ENCODE data around the gene ANKRD22.
"Not testable (repeated sequence)": the region's sequence is repeated elsewhere in the genome, so short reads cannot be mapped to it uniquely, and the experiment has no call there.

The ANKRD22 gene

GRCh38 chr10:88875081-88875480 lies 23.4 kb upstream of the ANKRD22 start:
- no peak for DNase-seq

DNA sequence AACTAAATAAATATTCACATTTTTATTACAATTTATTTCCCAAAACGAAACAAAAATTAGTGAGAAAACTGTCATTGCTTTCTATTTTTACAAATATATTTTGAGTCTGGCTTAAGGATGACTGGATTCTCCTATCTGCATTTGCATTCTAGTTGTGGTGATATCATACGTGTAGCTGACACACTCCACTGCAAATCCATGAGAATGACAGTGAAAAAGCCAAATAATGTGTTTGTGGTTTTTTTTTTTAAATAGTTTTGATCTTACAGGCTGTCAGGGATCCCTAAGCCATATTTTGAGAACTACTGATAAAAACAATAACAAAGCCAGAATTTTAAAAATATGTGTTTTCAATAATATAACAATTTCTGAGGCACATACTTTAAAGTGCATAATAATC lies 22.6 kb upstream of the ANKRD22 start:
- DNase-seq: no peak

- DNase-seq: no peak
Observed at GRCh38 chr10:88873757-88874156, 22.1 kb upstream of the ANKRD22 start.

DNA sequence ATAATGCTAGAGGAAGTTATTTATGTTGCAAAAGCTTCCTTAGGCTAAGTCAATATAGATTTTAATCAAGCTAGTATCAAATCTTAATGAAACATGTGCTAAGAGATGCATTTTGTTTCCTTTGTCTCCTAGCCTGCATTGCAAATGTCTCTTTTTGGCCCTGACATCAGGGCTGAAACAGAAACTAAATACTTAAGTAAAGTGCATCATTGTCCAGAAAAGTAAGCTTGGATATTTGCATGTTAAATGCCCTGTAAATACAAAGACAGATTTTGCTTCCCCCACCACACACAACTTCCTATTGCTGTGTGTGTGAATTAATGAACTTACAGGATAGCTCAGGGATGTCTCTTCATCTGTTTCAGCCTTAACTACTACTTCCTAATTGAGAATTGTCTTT lies 18.4 kb upstream of the ANKRD22 start:
- no peak for DNase-seq

DNA sequence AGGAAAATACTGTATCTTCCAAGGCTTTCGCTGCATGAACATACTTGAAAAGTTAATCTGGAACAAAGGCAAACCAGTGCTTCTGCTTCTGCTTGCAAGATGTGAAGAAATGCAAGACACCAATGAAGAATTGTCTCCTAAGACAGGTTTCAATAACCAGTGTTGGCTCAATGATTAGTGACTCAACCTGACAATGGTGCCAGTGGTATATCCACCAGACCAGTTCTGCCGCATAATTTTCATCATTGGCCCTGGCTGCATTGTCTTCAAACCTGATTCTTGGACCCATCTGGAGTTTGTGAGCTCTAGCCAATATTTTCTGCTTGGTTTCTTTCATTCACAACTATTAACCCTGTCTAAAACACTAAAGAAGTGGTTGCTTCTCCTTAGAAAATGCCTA lies 14.8 kb upstream of the ANKRD22 start:
- no peak for DNase-seq

GRCh38 chr10:88865281-88865876 lies 13.7 kb upstream of the ANKRD22 start:
- no peak for DNase-seq

DNA sequence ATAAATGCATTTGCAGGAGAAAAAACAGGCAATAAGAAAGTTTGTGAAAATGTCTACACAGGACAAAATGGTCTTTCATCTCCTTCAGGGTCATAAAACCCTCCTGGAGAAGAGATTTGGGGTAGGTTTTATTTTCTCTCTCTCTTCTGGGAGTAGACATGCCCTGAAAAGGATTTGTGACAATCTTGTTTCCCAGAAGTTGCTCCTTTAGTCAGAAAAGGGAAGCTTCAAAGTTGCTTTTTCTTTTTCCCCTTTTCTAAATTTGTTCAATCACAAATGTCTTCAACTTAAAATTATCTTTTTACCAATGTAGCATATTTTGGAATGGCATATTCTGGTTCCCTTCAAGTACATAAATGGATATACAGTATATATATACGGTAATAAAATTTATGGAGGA lies 9.4 kb upstream of the ANKRD22 start:
- no peak for DNase-seq

DNA sequence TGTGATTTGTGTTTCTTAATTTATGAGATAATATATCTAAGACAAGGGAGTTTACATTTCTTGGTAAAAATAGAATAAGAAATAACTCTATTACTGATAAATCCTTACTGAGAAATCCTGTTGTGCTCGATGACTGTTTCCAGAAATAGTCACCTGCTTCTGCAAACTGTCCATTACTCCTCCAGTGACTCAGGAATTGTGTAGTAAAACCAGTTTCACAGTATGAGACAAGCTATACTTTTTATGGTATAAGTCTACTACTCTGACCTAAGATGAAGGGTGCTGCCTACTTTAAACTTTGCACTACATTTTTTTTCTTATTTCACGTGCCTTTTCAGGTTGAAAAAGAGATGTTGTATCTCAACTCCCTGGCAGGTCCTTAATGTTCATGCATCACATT lies 6.8 kb upstream of the ANKRD22 start:
- no peak for DNase-seq

GRCh38 chr10:88857831-88858230 lies 6.2 kb upstream of the ANKRD22 start:
- no peak for DNase-seq

- no peak for DNase-seq
Observed at GRCh38 chr10:88854684-88855083, 3.0 kb upstream of the ANKRD22 start.

DNA sequence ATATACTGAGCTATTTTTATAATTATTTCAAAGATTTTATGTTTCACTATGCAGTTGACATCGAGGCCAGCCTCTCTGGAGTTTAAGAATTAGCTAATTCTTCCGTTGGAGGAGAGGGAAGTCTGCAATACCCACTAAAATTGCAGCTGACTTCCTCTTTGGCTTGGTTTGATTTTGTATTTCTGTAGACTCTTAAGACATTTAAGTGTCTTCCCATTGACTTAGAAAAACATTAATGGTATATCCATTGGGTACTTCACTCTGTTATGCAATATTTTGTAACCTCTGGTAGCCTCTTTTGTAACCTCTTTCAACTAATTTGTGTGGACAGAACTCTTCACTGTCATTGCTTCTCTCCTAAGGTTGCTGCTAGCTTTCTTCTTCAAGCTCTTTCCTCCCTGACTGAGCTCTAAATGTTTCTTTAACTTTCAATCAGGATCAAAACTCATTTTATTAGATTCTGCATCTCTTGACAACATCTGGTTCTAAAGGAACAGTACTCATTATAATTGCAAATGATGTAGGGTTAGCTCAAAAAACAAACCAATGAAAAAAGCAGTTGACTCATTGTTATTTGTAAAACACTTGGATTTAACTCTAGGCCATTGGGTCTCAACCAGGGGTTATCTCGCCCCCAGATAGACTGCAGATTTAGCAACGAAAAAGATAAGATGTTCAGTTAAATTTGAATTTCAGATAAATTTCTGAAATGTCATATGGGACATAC lies 1.7 kb upstream of the ANKRD22 start:
- DNase-seq: no peak

DNA sequence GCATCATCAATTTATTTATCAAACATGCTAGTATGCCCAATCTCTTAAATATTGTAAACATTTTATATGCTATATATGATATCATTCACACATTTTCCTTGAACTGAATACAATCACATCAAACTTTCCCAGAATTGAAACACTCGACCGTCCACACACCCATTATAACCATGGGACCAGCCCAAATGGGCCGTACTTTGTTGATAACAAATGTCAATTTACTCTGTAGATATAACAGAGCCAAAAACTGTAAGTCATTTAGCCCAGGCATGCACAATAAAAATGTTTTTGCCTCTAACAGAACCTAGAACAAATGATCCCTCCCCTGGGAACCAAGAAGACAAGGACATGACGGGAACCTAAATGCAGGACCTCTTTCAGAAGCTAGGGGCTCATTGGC lies 683 bp upstream of the ANKRD22 start:
- DNase-seq: no peak

- DNase-seq: no peak
Observed at GRCh38 chr10:88850712-88851111, 932 bp downstream of the ANKRD22 start.

- no peak for DNase-seq
Observed at GRCh38 chr10:88849234-88849633, 2.4 kb downstream of the ANKRD22 start.

GRCh38 chr10:88848499-88848898 lies 3.1 kb downstream of the ANKRD22 start:
- DNase-seq: no peak

- no peak for DNase-seq
Observed at GRCh38 chr10:88843171-88843570, 8.5 kb downstream of the ANKRD22 start.

GRCh38 chr10:88841316-88842111 lies 10.1 kb downstream of the ANKRD22 start:
- no peak for DNase-seq

GRCh38 chr10:88840881-88841280 lies 10.8 kb downstream of the ANKRD22 start:
- no peak for DNase-seq

DNA sequence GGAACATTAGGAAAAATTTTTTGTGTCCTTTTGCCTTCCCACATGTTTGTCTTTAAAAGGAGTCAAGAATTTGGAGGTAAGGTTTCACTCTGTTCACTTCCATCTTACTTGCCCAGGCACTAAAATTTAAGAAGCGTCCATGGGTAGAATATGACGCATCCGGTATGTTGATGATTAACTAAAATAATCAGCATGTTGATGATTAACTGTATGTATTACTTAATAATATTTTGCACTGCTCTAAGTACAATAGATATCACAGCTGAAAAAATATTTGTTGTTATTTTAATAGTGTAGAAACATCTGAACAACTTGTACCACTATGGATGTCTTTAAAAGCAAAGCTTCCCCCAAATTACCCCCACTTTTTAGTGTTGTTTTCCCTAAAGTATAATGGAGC lies 11.5 kb downstream of the ANKRD22 start:
- no peak for DNase-seq

- no peak for DNase-seq
Observed at GRCh38 chr10:88838766-88839350, 12.8 kb downstream of the ANKRD22 start.

DNA sequence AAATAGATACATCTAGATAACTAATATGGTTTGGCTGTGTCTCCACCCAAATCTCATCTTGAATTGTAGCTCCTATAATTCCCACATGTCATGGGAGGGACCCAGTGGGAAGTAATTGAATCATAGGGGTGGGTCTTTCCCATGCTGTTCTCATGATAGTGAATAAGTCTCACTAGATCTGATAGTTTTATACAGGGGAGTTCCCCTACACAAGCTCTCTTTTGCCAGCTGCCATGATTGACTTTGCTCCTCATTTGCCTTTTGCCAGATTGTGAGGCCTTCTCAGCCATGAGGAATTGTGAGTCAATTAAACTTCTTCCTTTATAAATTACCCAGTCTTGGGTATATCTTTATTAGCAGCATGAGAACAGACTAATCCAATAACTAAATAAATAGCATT lies 14.0 kb downstream of the ANKRD22 start:
- not testable (repeated sequence) for DNase-seq

DNA sequence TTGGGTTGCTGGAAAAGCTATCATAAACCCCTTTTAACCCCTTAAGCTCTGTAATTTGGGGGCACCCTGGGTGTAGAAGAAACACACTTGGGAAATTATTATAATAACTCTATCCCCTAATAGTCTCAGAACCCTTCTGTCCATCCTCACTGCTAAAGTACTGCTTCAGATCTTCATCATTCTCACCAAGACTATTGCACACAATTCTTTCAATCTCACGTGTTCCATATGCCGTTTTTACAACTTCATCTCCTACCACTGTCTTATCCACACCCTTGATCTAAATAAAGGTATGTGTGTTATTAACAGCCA lies 15.8 kb downstream of the ANKRD22 start:
- DNase-seq: no peak

GRCh38 chr10:88835096-88835909 lies 16.3 kb downstream of the ANKRD22 start:
- peak; percentile 89 for DNase-seq
